Effector CD4-positive, alpha-beta T cell (primary cell): ENCODE results near the gene PRKCA.

ENCODE experiments used
- DNase-seq: peaks from one replicate; pipeline ENCODE4 v3.0.0-alpha.2; 2020

Gene PRKCA

GRCh38 chr17:66633317-66633965 is 331.0 kb downstream of the PRKCA start:
- no peak for DNase-seq

GRCh38 chr17:66634193-66634592 is 331.8 kb downstream of the PRKCA start:
- DNase-seq: no peak

GRCh38 chr17:66635386-66636045 is 333.1 kb downstream of the PRKCA start:
- DNase-seq: no peak

- no peak for DNase-seq
Measured at GRCh38 chr17:66636111-66636510, 333.7 kb downstream of the PRKCA start.

- no peak for DNase-seq
Measured at GRCh38 chr17:66637491-66637890, 335.1 kb downstream of the PRKCA start.

GRCh38 chr17:66638707-66639479 is 336.5 kb downstream of the PRKCA start:
- DNase-seq: no peak

GRCh38 chr17:66643815-66644710 is 341.6 kb downstream of the PRKCA start:
- DNase-seq: no peak

GRCh38 chr17:66645259-66645658 is 342.8 kb downstream of the PRKCA start:
- no peak for DNase-seq

- no peak for DNase-seq
Measured at GRCh38 chr17:66647391-66647983, 345.1 kb downstream of the PRKCA start.

- DNase-seq: no peak
Measured at GRCh38 chr17:66649818-66650543, 347.6 kb downstream of the PRKCA start.

GRCh38 chr17:66650544-66650877 is 348.1 kb downstream of the PRKCA start:
- DNase-seq: no peak

GRCh38 chr17:66652840-66653507 is 350.6 kb downstream of the PRKCA start:
- DNase-seq: no peak

- no peak for DNase-seq
Measured at GRCh38 chr17:66654106-66654740, 351.8 kb downstream of the PRKCA start.

GRCh38 chr17:66654764-66655163 is 352.4 kb downstream of the PRKCA start:
- no peak for DNase-seq

GRCh38 chr17:66655461-66655860 is 353.0 kb downstream of the PRKCA start:
- no peak for DNase-seq

- no peak for DNase-seq
Measured at GRCh38 chr17:66655861-66656260, 353.4 kb downstream of the PRKCA start.

GRCh38 chr17:66661411-66662256 is 359.2 kb downstream of the PRKCA start:
- DNase-seq: no peak

- no peak for DNase-seq
Measured at GRCh38 chr17:66662496-66662895, 360.1 kb downstream of the PRKCA start.

GRCh38 chr17:66663041-66663606 is 360.7 kb downstream of the PRKCA start:
- DNase-seq: no peak
